ENCODE measurements around the gene MAPKAP1.

DNA sequence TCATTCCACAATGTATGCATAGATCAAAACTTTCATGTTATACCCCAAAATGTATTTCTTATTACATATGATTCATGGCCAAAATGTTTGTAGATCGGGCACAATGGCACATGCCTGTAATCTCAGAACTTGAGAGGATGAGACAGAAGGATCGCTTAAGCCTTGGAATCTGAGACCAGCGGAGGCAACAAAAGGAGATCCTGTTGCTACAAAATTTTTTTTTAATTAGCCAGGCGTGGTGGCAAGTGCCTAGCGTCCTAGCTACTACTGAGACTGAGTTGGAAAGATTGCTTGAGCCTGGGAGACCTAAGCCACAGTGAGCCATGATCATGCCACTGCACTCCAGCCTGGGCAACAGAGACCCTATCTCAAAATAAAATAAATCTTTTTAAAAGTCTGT is 89.9 kb downstream of the MAPKAP1 start:
- TF ChIP-seq EZH2 (IDR thresholded peaks at IDR 0.05; ENCODE audit: insufficient read depth, poor library complexity, severe bottlenecking) (no peak), EZH2phosphoT487 (IDR thresholded peaks at IDR 0.05; ENCODE audit: insufficient read depth, low read depth) (no peak)

Data from GM23248 (cell line).